GM20000 (cell line): Measurements from ENCODE around the gene DROSHA.

Experiments used
- DNase-seq: peaks from one replicate; pipeline ENCODE4 v3.0.0; 2012; ENCODE audit warnings: low spot score
- CTCF ChIP-seq: IDR thresholded peaks from 2 replicates; pipeline ENCODE4 v1.5.1; 2012; ENCODE audit warnings: mild to moderate bottlenecking, control low read depth; ENCODE audit errors: extremely low read depth, missing control alignments

Gene DROSHA

GRCh38 chr5:31436851-31437250, 95.0 kb downstream of the DROSHA start:
- no peak for TF ChIP-seq CTCF
- DNase-seq: no peak

GRCh38 chr5:31435730-31436129, 96.2 kb downstream of the DROSHA start:
- no peak for TF ChIP-seq CTCF
- no peak for DNase-seq

- no peak for TF ChIP-seq CTCF
These were observed 97.0 kb downstream of the DROSHA start for GRCh38 chr5:31434898-31435297.

GRCh38 chr5:31433229-31433628, 98.7 kb downstream of the DROSHA start:
- no peak for DNase-seq
- TF ChIP-seq CTCF: no peak

More at GRCh38 chr5:31434898-31435297, 97.0 kb downstream of the DROSHA start:
- no peak for DNase-seq

GRCh38 chr5:31427724-31428309, 104.1 kb downstream of the DROSHA start:
- TF ChIP-seq CTCF: no peak
- DNase-seq: no peak

- TF ChIP-seq CTCF: no peak
- DNase-seq: no peak
These were observed 104.7 kb downstream of the DROSHA start for GRCh38 chr5:31427013-31427723.

GRCh38 chr5:31421806-31422586, 109.9 kb downstream of the DROSHA start:
- no peak for DNase-seq
- TF ChIP-seq CTCF: no peak
